NCI-H187 (cell line): Measurements from ENCODE around the gene DICER1.

Experiments
- DNase-seq, 2 experiments: peaks; one replicate each; lab custom pipeline; 2025; lab: John Stamatoyannopoulos, UW

DICER1 gene

GRCh38 chr14:95056476-95056875 lies 100.9 kb downstream of the DICER1 start:
- no peak for DNase-seq

GRCh38 chr14:95055318-95055717 lies 102.0 kb downstream of the DICER1 start:
- DNase-seq, result no peak

DNA sequence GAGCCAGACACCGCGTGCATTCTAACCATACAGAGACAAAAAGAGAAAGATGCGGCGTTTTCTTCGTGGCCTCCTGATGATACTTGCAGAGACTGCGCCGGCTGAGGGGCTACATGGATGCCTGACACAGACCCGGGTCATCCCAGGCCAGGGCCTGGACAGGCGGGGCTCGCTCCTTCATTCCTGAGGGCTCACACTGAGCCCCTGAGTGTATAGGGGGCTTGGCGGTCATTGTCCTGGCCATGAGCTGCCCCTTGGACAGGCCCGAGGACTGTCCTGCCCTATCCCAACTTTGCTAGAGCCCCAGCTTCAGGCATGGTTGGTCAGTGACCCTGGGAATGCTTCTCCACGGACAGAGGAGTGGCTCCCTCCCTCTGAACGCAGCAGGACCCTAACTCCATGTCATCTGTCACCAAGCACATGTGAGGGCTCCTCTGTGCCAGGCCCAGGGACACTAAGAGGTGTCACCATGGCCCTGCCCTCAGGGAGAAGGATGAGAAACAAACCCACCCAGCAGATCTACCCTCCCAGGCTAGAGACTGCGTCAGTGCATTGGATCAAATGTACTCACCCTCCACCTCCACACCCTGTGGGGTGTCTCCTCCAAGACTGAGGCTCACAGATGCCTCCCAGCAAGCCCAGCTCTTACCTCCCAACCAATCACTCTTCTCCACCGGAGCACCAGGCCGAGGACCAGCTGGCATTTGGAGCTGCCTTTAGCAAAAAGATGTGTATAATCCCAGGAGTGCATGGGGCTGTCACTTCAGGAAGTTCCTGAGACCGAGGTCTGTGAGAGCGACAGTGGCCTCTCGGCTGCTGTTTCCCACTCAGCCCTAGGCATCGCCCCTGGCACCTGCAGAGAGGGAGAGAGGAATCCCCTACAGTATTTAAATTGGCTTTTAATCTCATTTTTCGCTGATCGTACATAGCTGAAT lies 102.7 kb downstream of the DICER1 start:
- DNase-seq, result no peak

DNA sequence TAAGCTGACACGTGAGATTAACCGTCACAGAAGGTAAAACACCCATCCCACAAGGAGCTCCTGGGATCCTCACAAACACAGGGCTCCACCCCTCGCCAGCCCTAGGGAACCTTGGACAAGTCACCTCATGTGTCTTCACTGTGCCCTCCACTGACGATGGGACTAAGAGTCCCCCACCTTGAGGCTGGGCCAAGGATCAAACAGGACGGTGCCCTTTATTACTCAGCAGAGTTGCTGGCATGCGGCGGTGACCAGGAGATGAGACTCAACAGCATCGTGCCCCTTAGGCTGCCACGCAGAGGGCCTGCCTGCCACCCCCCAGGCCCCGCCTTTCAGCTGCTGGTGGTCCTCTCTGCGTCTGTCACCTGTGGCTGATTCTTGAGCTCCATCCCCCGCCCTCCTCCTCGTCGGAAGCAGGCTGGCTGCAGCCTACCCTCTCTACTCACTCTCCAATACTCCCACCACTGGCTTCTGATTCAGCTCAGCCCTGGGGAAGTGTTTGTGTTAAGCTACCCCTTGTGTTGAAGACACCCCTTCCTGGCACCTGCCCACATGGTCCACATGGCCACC lies 105.2 kb downstream of the DICER1 start:
- no peak for DNase-seq

DNA sequence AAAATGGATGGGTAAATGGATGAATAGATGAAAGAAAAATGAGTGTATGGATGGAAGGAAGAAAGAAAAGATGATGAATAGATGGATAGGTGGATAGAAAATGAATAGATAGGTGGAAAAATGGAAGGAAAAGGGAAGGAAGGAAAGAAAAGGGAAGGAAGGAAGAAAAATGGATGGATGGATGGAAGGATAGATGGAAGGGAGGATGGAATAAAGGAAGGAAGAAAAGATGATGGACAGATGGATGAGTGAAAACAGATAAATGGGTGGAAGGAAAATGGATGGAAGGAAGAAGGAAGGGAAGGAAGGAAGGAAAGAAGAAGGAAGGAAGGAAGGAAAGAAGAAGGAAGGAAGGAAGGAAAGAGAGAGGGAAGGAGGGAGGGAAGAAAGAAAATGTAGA lies 107.4 kb downstream of the DICER1 start:
- no peak for DNase-seq

DNA sequence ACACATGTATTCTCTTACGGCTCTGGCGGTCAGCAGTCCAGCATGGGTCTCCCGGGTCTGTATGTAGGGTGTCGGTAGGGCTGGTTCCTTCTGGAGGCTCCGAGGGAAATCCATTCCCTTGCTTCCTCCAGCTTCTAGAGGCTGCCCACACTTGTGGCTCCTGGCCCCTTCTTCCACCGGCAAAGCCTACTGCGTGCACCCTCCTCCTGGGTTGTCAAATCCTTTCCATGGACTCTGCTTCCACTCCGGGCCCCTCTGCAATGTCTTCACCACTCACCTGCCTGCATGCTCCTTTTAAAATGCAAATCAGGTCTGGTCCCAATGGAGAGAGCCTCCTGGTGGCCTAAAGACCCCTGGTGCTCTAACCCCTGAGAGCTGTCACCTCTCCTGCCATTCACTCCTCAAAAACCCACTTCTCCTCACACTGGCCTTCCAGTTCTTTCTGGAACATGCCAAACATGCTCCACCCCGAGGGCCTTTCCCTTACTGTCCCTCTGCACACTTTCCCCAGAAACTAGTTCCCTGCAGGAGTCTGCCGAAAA lies 108.5 kb downstream of the DICER1 start:
- no peak for DNase-seq

DNA sequence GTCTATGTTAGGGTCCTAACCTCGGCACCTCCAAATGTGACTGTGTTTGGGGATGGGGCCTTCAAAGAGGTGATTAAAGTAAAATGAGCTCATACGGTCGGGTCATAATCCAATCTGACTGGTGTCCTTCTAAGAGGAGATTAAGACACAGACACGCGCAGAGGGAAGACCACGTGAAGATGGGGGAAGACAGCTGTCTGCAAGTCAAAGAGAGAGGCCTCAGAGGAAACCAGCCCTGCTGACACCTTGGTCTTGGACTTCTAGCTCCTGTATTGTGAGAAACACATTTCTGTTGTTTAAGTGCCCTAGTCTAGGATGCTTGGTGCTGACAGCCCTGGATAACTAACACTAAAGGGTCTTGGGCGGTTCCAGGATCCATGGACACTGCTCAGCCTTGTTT lies 109.6 kb downstream of the DICER1 start:
- DNase-seq, result no peak

DNA sequence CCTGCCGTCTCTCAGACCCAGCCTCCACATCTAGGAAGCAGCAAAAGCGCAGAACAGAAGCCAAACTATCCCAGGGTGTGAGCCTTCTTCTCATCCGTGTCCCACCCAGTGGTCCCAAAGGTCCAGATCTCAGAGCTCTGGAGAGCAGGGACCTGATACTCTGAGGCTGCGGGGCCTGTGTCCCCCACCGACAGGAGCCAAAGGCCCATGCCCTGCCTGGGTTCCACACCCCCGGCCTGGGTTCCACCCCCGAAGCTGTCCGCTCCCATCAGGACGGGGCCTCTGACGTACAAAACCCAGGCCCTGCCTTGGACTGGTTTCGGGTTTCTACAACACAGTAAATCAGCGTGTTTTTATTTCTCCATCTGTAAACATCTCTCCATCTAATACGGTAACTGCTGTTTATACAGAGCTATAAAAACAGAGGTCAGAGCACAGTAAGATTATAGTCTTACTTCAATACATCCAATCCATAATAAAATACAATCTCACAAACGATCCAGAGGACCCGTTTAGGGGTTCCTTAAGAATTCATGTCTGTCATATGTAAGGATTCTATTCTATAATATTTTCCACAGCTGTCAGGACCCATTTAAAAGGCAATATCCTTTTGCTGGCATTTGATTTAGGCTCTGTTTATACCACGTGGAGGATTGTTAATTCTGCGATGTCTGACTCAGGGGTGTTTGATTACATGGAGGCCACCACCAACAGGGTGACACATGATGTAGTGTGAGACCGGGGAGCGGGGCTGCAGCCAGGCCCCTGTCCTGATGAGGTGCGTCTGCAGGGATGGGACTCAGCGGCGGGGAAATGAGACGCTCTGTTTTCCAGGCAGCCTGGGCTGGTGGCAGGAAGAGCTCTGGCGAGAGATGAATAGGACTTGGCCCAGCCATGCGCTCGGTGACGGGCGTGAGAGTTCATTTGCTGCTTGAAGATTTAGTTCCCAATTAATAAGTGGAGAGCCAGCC lies 110.3 kb downstream of the DICER1 start:
- no peak for DNase-seq

GRCh38 chr14:95045836-95046430 lies 111.4 kb downstream of the DICER1 start:
- DNase-seq, result no peak

DNA sequence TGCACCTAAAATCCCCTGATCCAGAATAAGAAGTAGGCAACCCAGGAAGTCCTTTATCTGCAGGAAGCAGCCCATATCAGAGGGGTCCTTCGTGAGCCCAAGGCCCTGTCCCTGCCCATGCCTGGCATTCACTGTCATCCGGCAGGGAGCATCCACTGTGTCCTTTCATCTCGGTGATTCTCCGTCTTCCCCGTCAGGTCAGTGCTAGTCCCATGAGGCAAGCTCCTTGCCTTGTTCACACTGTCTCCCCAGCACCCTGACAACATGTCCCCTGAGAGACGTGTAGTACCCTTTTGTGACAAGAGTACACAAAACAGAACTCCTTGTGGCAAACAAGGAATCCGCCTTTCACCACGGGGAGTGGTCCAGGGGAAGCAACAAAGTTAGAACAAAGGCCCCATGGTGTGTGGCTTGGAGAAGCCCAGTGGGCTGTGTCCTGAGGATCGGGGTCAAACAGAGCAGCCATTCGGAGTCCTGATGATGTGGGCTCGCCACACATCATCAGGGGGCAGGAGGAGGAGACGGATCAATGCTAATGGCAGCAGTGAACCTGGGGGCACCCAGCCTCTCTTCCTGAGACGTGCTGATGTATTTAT lies 112.1 kb downstream of the DICER1 start:
- no peak for DNase-seq

DNA sequence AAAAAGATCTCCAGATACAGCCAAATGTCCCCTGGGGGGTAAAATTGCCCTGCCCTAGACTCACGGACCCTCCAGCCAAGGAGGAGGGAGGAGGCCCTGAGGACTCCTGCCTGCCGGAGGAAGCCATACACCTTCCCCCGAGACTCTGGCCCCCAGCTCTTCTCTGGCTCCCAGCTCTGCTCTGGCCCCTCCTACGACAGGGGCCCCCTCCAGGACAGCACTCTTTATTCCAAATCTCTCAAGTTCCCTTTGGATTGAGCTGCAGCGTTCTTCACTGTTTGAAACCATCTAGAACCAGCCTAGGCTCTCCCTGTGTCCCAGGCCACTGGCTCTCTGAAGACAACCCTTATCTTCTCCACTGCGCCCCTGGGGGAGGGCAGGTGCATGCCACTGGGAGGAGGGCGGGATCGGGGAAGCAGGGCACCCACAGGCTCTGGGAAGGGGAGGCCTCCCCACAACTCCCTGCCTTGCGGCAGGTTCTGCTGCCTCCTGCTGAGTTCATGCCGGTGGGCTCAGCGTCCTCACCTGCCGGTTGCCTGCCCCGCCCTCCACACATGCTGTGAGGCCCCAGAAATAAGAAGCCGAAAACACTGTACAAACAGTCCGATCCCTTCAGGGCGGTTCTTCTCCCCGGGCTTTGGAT lies 112.7 kb downstream of the DICER1 start:
- no peak for DNase-seq

GRCh38 chr14:95043732-95044462 lies 113.4 kb downstream of the DICER1 start:
- no peak for DNase-seq

- no peak for DNase-seq
These were observed 114.0 kb downstream of the DICER1 start for GRCh38 chr14:95043314-95043713.

GRCh38 chr14:95041477-95042020 lies 115.8 kb downstream of the DICER1 start:
- DNase-seq, result no peak

GRCh38 chr14:95040708-95041476 lies 116.4 kb downstream of the DICER1 start:
- no peak for DNase-seq

GRCh38 chr14:95039993-95040348 lies 117.4 kb downstream of the DICER1 start:
- no peak for DNase-seq

- DNase-seq, result no peak
These were observed 117.9 kb downstream of the DICER1 start for GRCh38 chr14:95039259-95039992.

DNA sequence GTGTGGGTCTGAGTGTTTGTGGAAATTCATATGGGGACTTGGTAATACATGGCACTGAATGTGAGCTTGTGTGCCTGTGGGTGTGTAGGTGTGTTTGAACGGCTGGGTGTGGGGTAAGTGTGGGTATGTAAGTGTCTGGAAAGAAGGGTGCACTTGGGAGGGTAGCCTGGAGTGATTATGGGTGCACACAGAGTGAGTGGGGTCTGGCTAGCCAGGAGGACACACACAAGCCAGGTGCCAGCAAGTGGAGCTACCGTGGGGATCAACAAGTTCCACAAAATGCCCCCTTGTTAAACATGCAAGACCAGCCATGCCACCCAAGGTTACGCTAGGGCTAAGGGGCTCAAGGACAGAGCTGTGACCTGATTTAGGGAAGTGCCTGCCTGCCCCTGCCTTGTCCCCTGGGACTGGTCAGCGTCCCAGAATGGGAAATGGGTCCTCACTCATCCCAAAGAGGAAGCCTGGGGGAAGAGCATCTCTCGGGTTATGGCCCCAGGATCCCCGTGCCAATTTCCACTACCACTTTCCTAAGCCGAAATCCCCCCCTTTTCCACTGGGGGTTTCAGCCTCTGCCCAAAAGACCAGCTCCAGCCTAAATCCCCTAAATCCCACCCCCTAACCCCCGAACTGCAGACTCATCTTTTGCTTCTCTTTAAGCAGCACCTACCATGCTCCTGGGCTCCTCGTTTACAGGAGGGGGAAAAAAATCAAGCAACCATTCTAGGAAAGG lies 118.6 kb downstream of the DICER1 start:
- no peak for DNase-seq
